Loucy (cell line): ENCODE data around the gene SEC23IP.

Source experiments
- H2AFZ ChIP-seq: fragments of 200-600 bp; sonication (generic); 2 replicates; pipeline ENCODE4 v1.6.0; 2016; ENCODE audit warnings: antibody characterized with exemption, mild to moderate bottlenecking, low read length, moderate library complexity
- H3F3A ChIP-seq: fragments of 200-600 bp; 2 replicates; pipeline ENCODE4 v1.6.0; 2016; ENCODE audit warnings: antibody characterized with exemption, low read depth, mild to moderate bottlenecking
- H3K27me3 ChIP-seq: fragments of 200-600 bp; sonication (generic); 2 replicates; pipeline ENCODE4 v1.6.1; 2014; ENCODE audit warnings: low read length, mild to moderate bottlenecking; ENCODE audit not compliant: insufficient read depth, poor library complexity, severe bottlenecking
- H3K36me3 ChIP-seq: fragments of 200-600 bp; sonication (generic); 2 replicates; pipeline ENCODE4 v1.6.1; 2016; ENCODE audit warnings: low read length; ENCODE audit not compliant: insufficient read depth
- H3K4me1 ChIP-seq: fragments of 200-600 bp; sonication (generic); 2 replicates; pipeline ENCODE4 v1.5.1; 2014; ENCODE audit warnings: low read length, mild to moderate bottlenecking; ENCODE audit not compliant: insufficient read depth, poor library complexity, severe bottlenecking
- H3K4me2 ChIP-seq: fragments of 200-600 bp; sonication (generic); 2 replicates; pipeline ENCODE4 v1.6.0; 2014; ENCODE audit warnings: antibody characterized with exemption, low read length, low read depth, mild to moderate bottlenecking; ENCODE audit not compliant: poor library complexity, severe bottlenecking
- H3K4me3 ChIP-seq: fragments of 200-600 bp; sonication (generic); 2 replicates; pipeline ENCODE4 v1.5.1; 2014; ENCODE audit warnings: low read length, mild to moderate bottlenecking, mixed read lengths; ENCODE audit not compliant: poor library complexity, severe bottlenecking
- H3K79me2 ChIP-seq: fragments of 200-600 bp; sonication (generic); 2 replicates; pipeline ENCODE4 v1.6.1; 2014; ENCODE audit warnings: low read length; ENCODE audit not compliant: insufficient read depth
- H3K9ac ChIP-seq: fragments of 200-600 bp; sonication (generic); 2 replicates; pipeline ENCODE4 v1.6.0; 2014; ENCODE audit warnings: mild to moderate bottlenecking, low read depth, low read length, moderate library complexity; ENCODE audit not compliant: poor library complexity, severe bottlenecking
- H3K9me2 ChIP-seq: fragments of 200-600 bp; sonication (generic); replicated peaks from 2 replicates; pipeline ENCODE4 v1.6.1; 2016; ENCODE audit warnings: low read depth, low read length, mixed read lengths
- H3K9me3 ChIP-seq: fragments of 200-600 bp; sonication (generic); 2 replicates; pipeline ENCODE4 v1.6.1; 2014; ENCODE audit warnings: mild to moderate bottlenecking, antibody characterized with exemption, low read length, low read depth; ENCODE audit not compliant: insufficient read depth
- H4K20me1 ChIP-seq: fragments of 200-600 bp; sonication (generic); 2 replicates; pipeline ENCODE4 v1.6.0; 2014; ENCODE audit warnings: antibody characterized with exemption, low read length, mild to moderate bottlenecking; ENCODE audit not compliant: insufficient read depth, poor library complexity, severe bottlenecking
- CTCF ChIP-seq: fragments of 200-600 bp; sonication (generic); conservative IDR thresholded peaks from 2 replicates; pipeline ENCODE4 v1.5.1; 2014; ENCODE audit warnings: mild to moderate bottlenecking, antibody characterized with exemption, low read length
- EZH2phosphoT487 ChIP-seq: fragments of 200-600 bp; IDR thresholded peaks from 2 replicates; pipeline ENCODE4 v1.6.1; 2018; ENCODE audit warnings: antibody characterized with exemption, mild to moderate bottlenecking, moderate library complexity, borderline replicate concordance

SEC23IP gene

DNA sequence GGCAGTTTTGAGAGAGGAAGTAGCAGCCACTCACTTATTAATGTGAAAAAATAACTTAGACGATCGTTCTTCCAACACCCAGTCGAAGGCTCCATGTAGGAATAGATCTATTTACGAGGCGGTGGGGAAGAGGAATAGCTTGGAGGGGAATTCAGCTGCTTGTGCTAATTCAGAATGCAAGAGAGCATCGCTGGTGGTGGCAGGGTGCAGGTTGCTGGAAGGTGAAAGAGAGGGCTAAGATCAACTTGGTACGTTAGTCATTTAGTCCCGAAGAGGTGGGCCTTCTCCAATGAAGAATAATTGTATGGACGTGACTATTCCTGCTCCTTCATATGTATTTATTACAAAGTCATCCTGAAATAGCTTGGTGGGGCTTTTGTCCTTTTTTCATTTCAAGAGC lies 98.5 kb downstream of the SEC23IP start:
- no peaks in the 10 kb centered on the region for H3K4me1 ChIP-seq
- peaks cover 4% of the 10 kb centered on the region; the same call in 1 of the 2 replicates for H3K9me3 ChIP-seq
- H3K79me2 ChIP-seq = no peaks in the 10 kb centered on the region
- no peaks in the 10 kb centered on the region for H3K9me2 ChIP-seq
- no peaks in the 10 kb centered on the region for H3K27me3 ChIP-seq
- H3F3A ChIP-seq = no peaks in the 10 kb centered on the region
- no peak overlapping the region for H3K9ac ChIP-seq
- no peak overlapping the region; the same call in 1 of the 2 replicates for H2AFZ ChIP-seq
- H3K4me2 ChIP-seq = no peak overlapping the region
- no peaks in the 10 kb centered on the region for H4K20me1 ChIP-seq
- no peak overlapping the region for H3K4me3 ChIP-seq
- H3K36me3 ChIP-seq = no peaks in the 10 kb centered on the region
- TF ChIP-seq EZH2phosphoT487 (no peak), CTCF (no peak)

DNA sequence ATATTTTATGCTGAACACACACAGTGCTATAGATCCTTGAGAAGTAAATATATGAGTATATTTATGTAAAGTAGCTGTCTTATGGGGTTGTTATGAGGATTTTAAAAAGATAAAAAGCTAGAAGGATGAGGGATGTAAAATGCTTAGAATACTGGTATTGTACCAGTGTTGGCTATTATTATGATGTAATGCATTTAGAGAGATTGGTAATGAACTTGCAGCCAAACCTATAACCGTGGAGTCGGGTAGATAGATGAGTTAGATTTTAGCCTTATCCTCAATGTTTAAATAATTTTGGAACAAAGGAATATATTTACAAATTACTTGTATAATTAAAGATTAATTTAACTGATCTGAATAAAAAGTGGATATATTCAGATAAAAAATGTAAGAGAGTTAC lies 99.3 kb downstream of the SEC23IP start:
- H3F3A ChIP-seq = no peaks in the 10 kb centered on the region
- no peaks in the 10 kb centered on the region for H3K36me3 ChIP-seq
- no peaks in the 10 kb centered on the region for H3K27me3 ChIP-seq
- no peaks in the 10 kb centered on the region for H3K4me1 ChIP-seq
- H3K9me3 ChIP-seq = peaks cover 8% of the 10 kb centered on the region; the same call in 1 of the 2 replicates
- no peaks in the 10 kb centered on the region for H4K20me1 ChIP-seq
- H3K4me3 ChIP-seq = no peak overlapping the region
- H2AFZ ChIP-seq = no peak overlapping the region
- H3K79me2 ChIP-seq = no peaks in the 10 kb centered on the region
- no peaks in the 10 kb centered on the region for H3K9me2 ChIP-seq
- H3K9ac ChIP-seq = no peak overlapping the region
- H3K4me2 ChIP-seq = no peak overlapping the region
- TF ChIP-seq EZH2phosphoT487 (no peak), CTCF (no peak)
